Measurements from ENCODE around the gene WDR62. TPM values are rescaled to one million over a fixed set of nuclear protein-coding genes. Genes with fewer than 3 reads are reported as not detected.

The WDR62 gene
- total and polyA plus RNA-seq, 2 experiments from 2014 or later: 2.1 to 13.4 TPM

DNA sequence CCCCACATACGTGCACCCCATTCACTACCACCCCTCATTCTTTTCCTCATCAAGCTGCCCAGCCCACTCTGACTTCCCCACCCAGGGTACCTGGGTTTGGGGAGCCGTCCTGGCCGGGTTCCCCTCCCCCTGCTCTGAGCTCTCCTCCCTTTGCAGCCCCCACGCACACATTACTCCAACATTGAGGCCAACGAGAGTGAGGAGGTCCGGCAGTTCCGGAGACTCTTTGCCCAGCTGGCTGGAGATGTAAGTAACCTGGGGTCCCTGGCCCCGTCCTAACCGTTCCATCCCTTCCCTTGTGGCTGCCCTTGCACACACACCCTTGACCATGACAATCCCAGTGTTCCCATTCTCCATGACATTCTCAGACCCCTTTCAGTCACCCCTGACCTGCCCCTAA lies 87.8 kb downstream of the WDR62 start:
- Histone ChIP-seq H3K27ac (no peak overlapping the region), H3K9me3 (ENCODE audit: low read depth) (no peaks in the 10 kb centered on the region), H3K4me1 (ENCODE audit: low read depth) (peaks cover 3% of the 10 kb centered on the region), H3K27me3 (no peaks in the 10 kb centered on the region), H3K4me3 (no peak overlapping the region), H3K36me3 (peaks cover 37% of the 10 kb centered on the region)
- DNase-seq (ENCODE audit: low read depth in 1 of 2, low spot score in 1 of 2): no peak
- no peak for TF ChIP-seq CTCF (IDR thresholded peaks at IDR 0.05; ENCODE audit: low read depth, low read length)

DNA sequence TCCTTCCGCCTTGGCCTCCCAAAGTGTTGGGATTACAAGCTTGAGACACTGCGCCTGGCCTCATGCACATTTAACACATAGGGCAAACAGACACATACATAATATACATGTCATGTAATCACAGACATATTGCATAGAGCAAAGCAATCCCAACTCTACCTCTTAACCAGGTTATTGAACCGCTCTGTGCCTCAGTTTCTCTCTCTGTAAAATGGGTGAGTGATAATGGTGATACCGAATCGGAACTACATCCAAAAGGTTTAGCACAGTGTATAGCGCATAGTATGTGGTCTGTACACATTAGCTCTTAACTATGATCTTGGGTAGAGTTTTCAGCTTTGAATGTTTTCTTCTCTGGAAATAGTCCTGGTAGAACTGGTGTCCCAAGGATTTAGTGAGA lies 89.9 kb downstream of the WDR62 start:
- Histone ChIP-seq H3K9me3 (ENCODE audit: low read depth) (no peaks in the 10 kb centered on the region), H3K27me3 (no peaks in the 10 kb centered on the region), H3K36me3 (peaks cover 44% of the 10 kb centered on the region), H3K4me3 (no peak overlapping the region), H3K4me1 (ENCODE audit: low read depth) (no peaks in the 10 kb centered on the region), H3K27ac (no peak overlapping the region)
- DNase-seq (ENCODE audit: low read depth in 1 of 2, low spot score in 1 of 2): no peak
- no peak for TF ChIP-seq CTCF (IDR thresholded peaks at IDR 0.05; ENCODE audit: low read depth, low read length)

DNA sequence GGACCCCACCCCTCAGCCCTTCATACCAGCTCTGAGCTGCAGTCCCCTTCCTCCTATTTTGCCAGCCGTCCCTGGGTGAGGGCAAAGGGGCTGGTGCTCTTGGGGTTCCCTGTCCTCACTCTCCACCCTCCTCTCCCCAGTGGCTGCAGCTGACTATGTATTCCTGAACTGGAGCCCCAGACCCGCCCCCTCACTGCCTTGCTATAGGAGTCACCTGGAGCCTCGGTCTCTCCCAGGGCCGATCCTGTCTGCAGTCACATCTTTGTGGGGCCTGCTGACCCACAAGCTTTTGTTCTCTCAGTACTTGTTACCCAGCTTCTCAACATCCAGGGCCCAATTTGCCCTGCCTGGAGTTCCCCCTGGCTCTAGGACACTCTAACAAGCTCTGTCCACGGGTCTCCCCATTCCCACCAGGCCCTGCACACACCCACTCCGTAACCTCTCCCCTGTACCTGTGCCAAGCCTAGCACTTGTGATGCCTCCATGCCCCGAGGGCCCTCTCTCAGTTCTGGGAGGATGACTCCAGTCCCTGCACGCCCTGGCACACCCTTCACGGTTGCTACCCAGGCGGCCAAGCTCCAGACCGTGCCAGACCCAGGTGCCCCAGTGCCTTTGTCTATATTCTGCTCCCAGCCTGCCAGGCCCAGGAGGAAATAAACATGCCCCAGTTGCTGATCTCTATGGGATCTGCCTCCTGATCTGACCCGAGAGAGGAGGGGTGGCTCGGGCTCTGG lies 95.1 kb downstream of the WDR62 start:
- H3K36me3 ChIP-seq: peaks cover 31% of the 10 kb centered on the region
- no peak for TF ChIP-seq CTCF (IDR thresholded peaks at IDR 0.05; ENCODE audit: low read depth, low read length)
- no peak for DNase-seq (ENCODE audit: low read depth in 1 of 2, low spot score in 1 of 2)
- no peaks in the 10 kb centered on the region for H3K27me3 ChIP-seq
- H3K4me3 ChIP-seq: no peak overlapping the region
- no peaks in the 10 kb centered on the region for H3K4me1 ChIP-seq (ENCODE audit: low read depth)
- no peaks in the 10 kb centered on the region for H3K9me3 ChIP-seq (ENCODE audit: low read depth)
- no peak overlapping the region for H3K27ac ChIP-seq

DNA sequence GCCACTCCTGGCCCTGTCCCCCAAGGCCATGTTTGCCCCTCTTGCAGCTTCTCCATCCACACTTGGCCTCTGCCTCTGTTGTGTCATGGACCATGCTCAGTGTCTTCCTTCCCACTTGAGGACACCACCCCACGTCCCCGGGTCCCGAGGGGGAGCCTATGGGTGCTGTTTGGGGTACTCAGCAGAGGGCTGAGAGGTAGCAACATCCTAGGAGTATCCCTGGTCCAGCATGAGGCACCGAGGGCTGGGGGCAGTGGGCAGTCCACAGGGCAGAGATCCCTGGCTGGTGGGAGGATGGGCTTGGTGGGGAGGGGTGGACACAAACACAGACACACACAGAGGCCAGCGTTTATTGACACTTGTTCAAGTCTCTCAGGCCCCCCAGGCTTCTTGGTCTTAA lies 95.9 kb downstream of the WDR62 start:
- Histone ChIP-seq H3K36me3 (peaks cover 26% of the 10 kb centered on the region), H3K27me3 (no peaks in the 10 kb centered on the region), H3K4me3 (no peak overlapping the region), H3K27ac (no peak overlapping the region), H3K4me1 (ENCODE audit: low read depth) (no peaks in the 10 kb centered on the region), H3K9me3 (ENCODE audit: low read depth) (no peaks in the 10 kb centered on the region)
- DNase-seq (ENCODE audit: low read depth in 1 of 2, low spot score in 1 of 2): no peak
- no peak for TF ChIP-seq CTCF (IDR thresholded peaks at IDR 0.05; ENCODE audit: low read depth, low read length)

- no peak overlapping the region for H3K4me3 ChIP-seq
- H3K27me3 ChIP-seq: no peaks in the 10 kb centered on the region
- no peaks in the 10 kb centered on the region for H3K9me3 ChIP-seq (ENCODE audit: low read depth)
- DNase-seq (ENCODE audit: low read depth in 1 of 2, low spot score in 1 of 2): peak in 1 of 2 donors; percentile 18
- TF ChIP-seq CTCF (IDR thresholded peaks at IDR 0.05; ENCODE audit: low read depth, low read length): no peak
- peaks cover 18% of the 10 kb centered on the region for H3K36me3 ChIP-seq
- H3K4me1 ChIP-seq (ENCODE audit: low read depth): no peaks in the 10 kb centered on the region
- no peak overlapping the region for H3K27ac ChIP-seq
Observed at GRCh38 chr19:36151144-36152018, 96.7 kb downstream of the WDR62 start.

Data from cardiac muscle cell (in vitro differentiated cells and primary cell).